IPS-15b (cell line): ENCODE results near the gene SLC9A3.

ENCODE experiments used
- H3K27me3 ChIP-seq: one replicate; pipeline ENCODE4 v1.6.1; 2013; ENCODE audit warnings: low read length; ENCODE audit not compliant: control insufficient read depth, insufficient read depth
- H3K36me3 ChIP-seq: one replicate; pipeline ENCODE4 v1.6.1; 2013; ENCODE audit warnings: low read length; ENCODE audit not compliant: control insufficient read depth, insufficient read depth
- H3K4me1 ChIP-seq: one replicate; pipeline ENCODE4 v1.6.1; 2013; ENCODE audit warnings: mild to moderate bottlenecking, low read length; ENCODE audit not compliant: control insufficient read depth, insufficient read depth
- H3K4me3 ChIP-seq: one replicate; pipeline ENCODE4 v1.5.1; 2013; ENCODE audit warnings: low read depth, low read length
- H3K9ac ChIP-seq: one replicate; pipeline ENCODE4 v1.6.1; 2013; ENCODE audit warnings: low read depth, mild to moderate bottlenecking, low read length
- H3K9me3 ChIP-seq: one replicate; pipeline ENCODE4 v1.6.1; 2013; ENCODE audit warnings: mild to moderate bottlenecking, low read length; ENCODE audit not compliant: control insufficient read depth, insufficient read depth

Gene SLC9A3

DNA sequence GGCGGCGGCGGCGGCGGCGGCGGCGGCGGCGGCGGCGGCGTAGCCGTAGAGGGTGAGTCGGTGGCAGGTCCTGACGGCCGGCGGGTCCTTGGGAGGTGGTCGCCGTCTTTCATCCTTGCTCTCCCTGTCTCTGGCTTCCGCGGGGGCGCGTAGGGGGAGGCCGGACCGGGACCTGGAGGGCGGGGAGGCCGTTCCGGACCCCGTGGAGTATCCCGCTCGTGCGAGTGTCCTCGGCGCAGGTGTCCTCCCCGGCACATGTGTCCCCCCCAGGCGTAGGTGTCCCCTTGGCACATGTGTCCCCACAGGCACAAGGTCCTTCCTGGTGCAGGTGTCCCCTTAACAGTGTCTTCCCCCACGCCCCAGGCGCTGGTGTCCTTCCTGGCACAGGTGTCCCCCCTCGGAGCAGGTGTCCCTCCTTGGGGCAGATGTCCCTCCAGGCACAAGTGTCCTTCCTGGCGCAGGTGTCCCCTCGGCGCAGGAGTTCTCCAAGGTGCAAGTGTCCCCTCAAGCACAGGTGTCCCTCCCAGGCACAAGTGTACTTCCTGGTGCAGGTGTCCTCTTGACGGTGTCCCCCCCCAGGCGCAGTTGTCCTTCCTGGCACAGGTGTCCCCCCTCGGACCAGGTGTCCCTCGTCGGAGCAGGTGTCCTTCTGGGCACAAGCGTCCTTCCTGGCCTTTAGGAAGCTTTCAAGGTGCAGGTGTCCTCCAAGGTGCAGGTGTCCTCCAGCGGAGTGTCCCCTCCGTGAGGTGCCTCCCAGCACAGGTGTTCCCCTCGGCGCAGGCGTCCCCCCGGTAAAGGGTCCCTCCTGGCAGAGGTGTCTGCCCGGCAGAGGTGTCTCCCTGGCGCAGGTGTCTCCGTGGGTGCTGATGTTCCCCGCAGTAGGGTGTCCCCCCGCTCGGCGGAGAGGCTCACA, 80.8 kb downstream of the SLC9A3 start:
- no peaks in the 10 kb centered on the region for H3K4me1 ChIP-seq
- H3K4me3 ChIP-seq: peak overlapping the region; percentile 87
- H3K9me3 ChIP-seq: no peaks in the 10 kb centered on the region
- peak overlapping the region; percentile 32 for H3K9ac ChIP-seq
- H3K27me3 ChIP-seq: no peaks in the 10 kb centered on the region
- peaks cover 15% of the 10 kb centered on the region for H3K36me3 ChIP-seq

DNA sequence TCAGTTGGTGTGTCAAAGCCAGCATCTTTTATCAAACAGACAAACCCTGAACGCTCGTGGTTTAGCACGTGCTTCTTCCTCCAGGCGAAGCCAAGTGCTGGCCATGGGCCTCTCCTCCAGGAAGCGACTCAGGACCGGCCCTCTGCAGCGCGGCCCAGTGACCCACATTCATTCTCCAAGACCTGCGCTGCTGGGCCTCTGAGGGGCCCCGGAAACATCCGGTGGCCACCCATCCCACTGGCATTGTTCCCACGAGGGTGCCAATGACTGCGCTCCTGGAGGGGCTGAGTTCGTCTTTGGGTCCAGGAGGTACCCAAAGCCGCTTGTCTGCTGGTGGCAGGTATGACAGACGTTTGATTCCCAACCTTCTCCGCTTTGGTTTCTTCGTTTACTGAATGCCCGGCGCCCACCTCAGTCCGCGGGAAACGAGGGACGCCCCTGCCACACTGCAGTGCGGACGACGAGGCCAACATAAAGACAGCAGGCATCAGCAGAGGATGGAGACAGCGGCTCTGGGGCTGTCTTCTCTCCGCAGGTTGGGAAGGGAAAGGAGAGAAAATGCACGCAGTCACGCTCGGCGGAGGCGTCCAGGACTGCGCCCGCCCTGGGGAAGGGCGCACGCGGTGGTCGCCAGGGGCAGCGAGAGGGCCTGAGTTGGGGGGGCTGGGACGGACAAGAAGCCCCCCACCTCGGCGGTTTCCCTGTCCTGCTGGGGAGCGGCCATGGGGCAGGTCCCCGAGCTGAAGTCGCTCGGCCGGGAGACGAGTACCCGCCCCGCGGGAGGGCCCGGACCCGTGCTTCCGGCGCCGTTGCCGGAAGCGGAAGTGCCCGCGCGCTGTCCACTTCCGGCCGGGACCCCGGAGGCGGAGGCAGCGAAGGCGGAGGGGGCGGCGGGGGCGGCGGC, 81.7 kb downstream of the SLC9A3 start, which contains the start of gene EXOC3:
Gene EXOC3, plus strand, starts transcription at position 842 of the 904 bp plus-strand sequence. CDS start 3,030 bp downstream, outside the sequence.
- no peaks in the 10 kb centered on the region for H3K4me1 ChIP-seq
- peak within 1 kb of the TSS; percentile 87 for H3K4me3 ChIP-seq
- H3K27me3 ChIP-seq: no peaks in the 10 kb centered on the region
- peak within 1 kb of the TSS; percentile 85 for H3K9ac ChIP-seq
- H3K36me3 ChIP-seq: peaks cover 7% of the 10 kb centered on the region
- no peaks in the 10 kb centered on the region for H3K9me3 ChIP-seq

GRCh38 chr5:441996-442334, 82.3 kb downstream of the SLC9A3 start:
- H3K27me3 ChIP-seq: no peaks in the 10 kb centered on the region
- H3K4me1 ChIP-seq: no peaks in the 10 kb centered on the region
- H3K4me3 ChIP-seq: peak overlapping the region; percentile 87
- no peaks in the 10 kb centered on the region for H3K9me3 ChIP-seq
- peaks cover 2% of the 10 kb centered on the region for H3K36me3 ChIP-seq
- no peak overlapping the region for H3K9ac ChIP-seq

- Histone ChIP-seq H3K27me3 (no peaks in the 10 kb centered on the region), H3K4me3 (no peak overlapping the region), H3K9me3 (no peaks in the 10 kb centered on the region), H3K9ac (no peak overlapping the region), H3K36me3 (peaks cover 2% of the 10 kb centered on the region), H3K4me1 (no peaks in the 10 kb centered on the region)
These were observed 83.6 kb downstream of the SLC9A3 start for GRCh38 chr5:440401-441201.

- no peaks in the 10 kb centered on the region for H3K9me3 ChIP-seq
- no peaks in the 10 kb centered on the region for H3K4me1 ChIP-seq
- H3K36me3 ChIP-seq: peaks cover 2% of the 10 kb centered on the region
- H3K9ac ChIP-seq: no peak overlapping the region
- H3K4me3 ChIP-seq: no peak overlapping the region
- no peaks in the 10 kb centered on the region for H3K27me3 ChIP-seq
These were observed 84.6 kb downstream of the SLC9A3 start for GRCh38 chr5:439636-440035.

- H3K4me1 ChIP-seq: no peaks in the 10 kb centered on the region
- H3K27me3 ChIP-seq: no peaks in the 10 kb centered on the region
- no peak overlapping the region for H3K9ac ChIP-seq
- H3K9me3 ChIP-seq: no peaks in the 10 kb centered on the region
- peaks cover 2% of the 10 kb centered on the region for H3K36me3 ChIP-seq
- no peak overlapping the region for H3K4me3 ChIP-seq
These were observed 85.1 kb downstream of the SLC9A3 start for GRCh38 chr5:439181-439580.

DNA sequence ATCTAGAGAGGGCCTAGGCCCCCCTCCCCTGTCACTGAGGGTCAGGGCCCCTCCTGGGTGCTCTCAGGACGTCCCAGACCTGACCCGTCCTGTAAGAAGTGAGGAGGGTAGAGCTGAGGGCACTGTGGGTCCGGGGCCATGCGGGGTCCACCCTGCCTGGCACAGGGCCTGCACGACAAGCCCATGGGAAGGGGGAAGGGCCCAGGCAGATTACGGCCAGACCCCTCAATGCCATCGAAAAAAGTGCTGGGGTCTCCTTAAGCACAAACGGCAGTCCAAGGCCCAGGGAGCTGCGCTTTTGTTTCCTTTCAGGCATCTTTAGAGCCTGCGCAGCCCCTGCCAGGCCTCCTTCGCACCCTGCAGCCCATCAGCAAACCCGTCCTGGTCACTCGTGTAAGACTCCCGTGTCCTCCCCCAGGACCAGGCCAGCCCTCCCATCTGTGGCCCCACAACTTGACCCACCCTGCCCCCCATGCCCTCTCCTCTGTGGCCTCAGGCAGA, 85.7 kb downstream of the SLC9A3 start:
- no peaks in the 10 kb centered on the region for H3K9me3 ChIP-seq

GRCh38 chr5:437281-437771, 86.9 kb downstream of the SLC9A3 start:
- no peaks in the 10 kb centered on the region for H3K9me3 ChIP-seq
- no peak overlapping the region for H3K9ac ChIP-seq
- no peaks in the 10 kb centered on the region for H3K36me3 ChIP-seq
- H3K4me3 ChIP-seq: no peak overlapping the region
- no peaks in the 10 kb centered on the region for H3K27me3 ChIP-seq
- H3K4me1 ChIP-seq: no peaks in the 10 kb centered on the region

More for the DNA sequence above, 85.7 kb downstream of the SLC9A3 start:
- Histone ChIP-seq H3K36me3 (peaks cover 2% of the 10 kb centered on the region), H3K4me3 (no peak overlapping the region), H3K27me3 (no peaks in the 10 kb centered on the region), H3K4me1 (no peaks in the 10 kb centered on the region), H3K9ac (no peak overlapping the region)

GRCh38 chr5:436641-436975, 87.6 kb downstream of the SLC9A3 start:
- H3K9me3 ChIP-seq: no peaks in the 10 kb centered on the region
- no peaks in the 10 kb centered on the region for H3K27me3 ChIP-seq
- H3K36me3 ChIP-seq: no peaks in the 10 kb centered on the region
- no peaks in the 10 kb centered on the region for H3K4me1 ChIP-seq
- no peak overlapping the region for H3K9ac ChIP-seq
- no peak overlapping the region for H3K4me3 ChIP-seq

DNA sequence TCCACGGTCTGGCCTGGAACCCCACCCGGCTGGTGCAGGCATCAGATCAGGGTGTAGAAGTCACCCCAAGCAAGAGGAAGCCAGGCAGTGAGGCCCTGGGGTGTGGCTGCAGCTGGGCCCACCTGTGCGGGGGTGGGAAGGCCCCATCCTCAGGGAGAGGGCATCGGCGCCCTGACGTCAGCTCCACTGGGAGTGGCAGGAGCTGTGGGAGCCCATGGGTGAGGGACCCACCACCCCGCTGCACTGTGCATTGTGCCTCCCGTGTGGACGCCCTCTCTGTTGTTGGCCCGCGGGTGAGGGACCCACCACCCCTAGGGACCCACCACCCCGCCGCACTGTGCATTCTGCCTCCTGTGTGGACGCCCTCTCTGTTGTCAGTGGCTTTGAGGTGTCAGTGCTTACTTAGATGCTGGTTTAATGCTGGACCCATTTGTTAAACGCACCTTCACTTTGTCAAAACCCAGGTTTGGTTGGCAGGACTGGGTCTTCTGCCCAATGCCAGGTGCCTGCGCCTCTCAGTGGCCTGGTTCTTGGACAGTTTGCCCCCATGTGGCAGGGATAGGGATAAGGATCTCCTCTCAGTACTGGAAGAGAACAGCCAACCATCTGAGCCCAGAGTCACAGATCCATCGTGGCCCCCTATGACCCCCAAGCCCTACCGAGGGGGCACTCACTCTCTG, 88.1 kb downstream of the SLC9A3 start:
- H3K4me1 ChIP-seq: peaks cover 1% of the 10 kb centered on the region
- no peaks in the 10 kb centered on the region for H3K27me3 ChIP-seq
- H3K4me3 ChIP-seq: no peak overlapping the region
- no peak overlapping the region for H3K9ac ChIP-seq
- H3K9me3 ChIP-seq: no peaks in the 10 kb centered on the region
- no peaks in the 10 kb centered on the region for H3K36me3 ChIP-seq
